Cardiac muscle cell (in vitro differentiated cells and primary cell): ENCODE data around the gene NPR3. TPM values are rescaled to one million over a fixed set of nuclear protein-coding genes. Genes with fewer than 3 reads are reported as not detected.

Experiments used
- DNase-seq, 2 donors: peaks; one replicate each; pipeline versions ENCODE4 v3.0.0 to v3.0.0-alpha.2; 2010 to 2017; ENCODE audit warnings: low read depth in 1 of 2, low spot score in 1 of 2
- H3K27ac ChIP-seq: fragments of 200-600 bp; sonication (generic); 2 replicates; pipeline ENCODE4 v1.5.1; 2016
- H3K27me3 ChIP-seq: fragments of 200-600 bp; sonication (generic); 2 replicates; pipeline ENCODE4 v1.6.0; 2016; ENCODE audit warnings: control low read depth
- H3K36me3 ChIP-seq: fragments of 200-600 bp; sonication (generic); 2 replicates; pipeline ENCODE4 v1.5.1; 2016; ENCODE audit warnings: control low read depth
- H3K4me1 ChIP-seq: fragments of 200-600 bp; sonication (generic); 2 replicates; pipeline ENCODE4 v1.8.1; 2017; ENCODE audit warnings: low read depth, mild to moderate bottlenecking, mixed run types
- H3K4me3 ChIP-seq: fragments of 200-600 bp; sonication (generic); 2 replicates; pipeline ENCODE4 v1.5.1; 2016; ENCODE audit warnings: mild to moderate bottlenecking
- H3K9me3 ChIP-seq: fragments of 200-600 bp; sonication (generic); 2 replicates; pipeline ENCODE4 v1.5.1; 2017; ENCODE audit warnings: low read depth, mild to moderate bottlenecking, control low read depth
- CTCF ChIP-seq: IDR thresholded peaks from 2 replicates; pipeline ENCODE4 v1.5.1; 2012; ENCODE audit warnings: low read depth, mild to moderate bottlenecking, low read length
- polyA plus RNA-seq: library from polyadenylated mRNA; unstranded; fragments of >200 nt; fragmentation: Nextera tagmentation; extraction: Ambion mirVana; gene quantifications from 2 replicates; pipeline ENCODE4 v1.2.1, GENCODE V29; 2016
- total RNA-seq: library from RNA; depleted of rRNA; stranded (reverse); fragments of >200 nt; gene quantifications from 2 replicates; pipeline ENCODE4 v1.2.3, GENCODE V29; 2016

NPR3 gene
- total and polyA plus RNA-seq, 2 experiments from 2014 or later = 0.23 to 2.7 TPM

GRCh38 chr5:32773944-32774343 lies 62.8 kb downstream of the NPR3 start:
- no peak for DNase-seq
- Histone ChIP-seq H3K27ac (no peak overlapping the region), H3K36me3 (no peaks in the 10 kb centered on the region), H3K4me3 (no peak overlapping the region), H3K27me3 (peaks cover 78% of the 10 kb centered on the region), H3K9me3 (no peaks in the 10 kb centered on the region), H3K4me1 (no peaks in the 10 kb centered on the region)
- no peak for TF ChIP-seq CTCF

- no peak for TF ChIP-seq CTCF
- H3K27ac ChIP-seq = no peak overlapping the region
- H3K9me3 ChIP-seq = no peaks in the 10 kb centered on the region
- H3K4me1 ChIP-seq = no peaks in the 10 kb centered on the region
- no peak overlapping the region for H3K4me3 ChIP-seq
- no peak for DNase-seq
- H3K27me3 ChIP-seq = peaks cover 68% of the 10 kb centered on the region
- no peaks in the 10 kb centered on the region for H3K36me3 ChIP-seq
These were observed 65.1 kb downstream of the NPR3 start for GRCh38 chr5:32776200-32776599.

GRCh38 chr5:32777222-32777621 lies 66.1 kb downstream of the NPR3 start:
- TF ChIP-seq CTCF = no peak
- Histone ChIP-seq H3K27me3 (peaks cover 68% of the 10 kb centered on the region), H3K27ac (no peak overlapping the region), H3K9me3 (no peaks in the 10 kb centered on the region), H3K36me3 (no peaks in the 10 kb centered on the region), H3K4me1 (no peaks in the 10 kb centered on the region), H3K4me3 (no peak overlapping the region)
- no peak for DNase-seq

GRCh38 chr5:32777733-32778132 lies 66.6 kb downstream of the NPR3 start:
- no peaks in the 10 kb centered on the region for H3K4me1 ChIP-seq
- TF ChIP-seq CTCF = no peak
- no peaks in the 10 kb centered on the region for H3K9me3 ChIP-seq
- H3K4me3 ChIP-seq = no peak overlapping the region
- H3K27me3 ChIP-seq = peaks cover 73% of the 10 kb centered on the region
- H3K36me3 ChIP-seq = no peaks in the 10 kb centered on the region
- H3K27ac ChIP-seq = no peak overlapping the region
- peak in 1 of 2 donors; percentile 31 for DNase-seq

- DNase-seq = no peak
- Histone ChIP-seq H3K27ac (no peak overlapping the region), H3K9me3 (no peaks in the 10 kb centered on the region), H3K36me3 (no peaks in the 10 kb centered on the region), H3K4me3 (no peak overlapping the region), H3K4me1 (no peaks in the 10 kb centered on the region), H3K27me3 (peaks cover 76% of the 10 kb centered on the region)
- TF ChIP-seq CTCF = no peak
These were observed 67.3 kb downstream of the NPR3 start for GRCh38 chr5:32778403-32778802.
